ENCODE measurements around the gene REPIN1. TPM values are rescaled to one million over a fixed set of nuclear protein-coding genes. Genes with fewer than 3 reads are reported as not detected.

REPIN1 gene
- total RNA-seq, 1 experiment from 2014 or later, result 124 TPM

- H3K9me3 ChIP-seq (ENCODE audit: low read length), result no peaks in the 10 kb centered on the region
- no peaks in the 10 kb centered on the region for H3K36me3 ChIP-seq (ENCODE audit: low read depth, low read length)
- peak; percentile 47 for DNase-seq
- ChIA-PET CTCF (interaction anchor here (0.5 kb wide), 2 partner anchors 13 to 21 kb away, joined by 3 read pairs; no protein-coding TSS in a partner anchor), POLR2A (ENCODE audit: unreplicated experiment) (interaction anchor here (0.5 kb wide), 1 partner anchor 13 kb away, joined by 3 read pairs; no protein-coding TSS in a partner anchor)
- H3F3A ChIP-seq (ENCODE audit: low read length, unreplicated experiment), result no peaks in the 10 kb centered on the region
- H4K20me1 ChIP-seq (ENCODE audit: low read length), result no peaks in the 10 kb centered on the region
- no peaks in the 10 kb centered on the region for H3K79me2 ChIP-seq (ENCODE audit: low read length)
- intact Hi-C loops (cut with micrococcal nuclease), result loop anchor here (1.0 kb wide), 2 partner anchors 22 to 65 kb away; no protein-coding TSS in a partner anchor
- H2AFZ ChIP-seq (ENCODE audit: low read length), result peak overlapping the region; percentile 29; the same call in 1 of the 2 replicates
- no peak for ATAC-seq
- 0 out of 2 replicates have a peak, but pooled peaks cover 10% of the 10 kb centered on the region for H3K4me1 ChIP-seq (ENCODE audit: insufficient read depth, low read length)
- H3K27me3 ChIP-seq (ENCODE audit: low read length), result no peaks in the 10 kb centered on the region
- H3K4me3 ChIP-seq (ENCODE audit: low read length), result no peak overlapping the region
- H3K27ac ChIP-seq (ENCODE audit: low read length), result no peak overlapping the region
- H3K4me2 ChIP-seq (ENCODE audit: low read length), result no peak overlapping the region
- BruUV-seq (replicated peaks), result no TSS peak
- H3K9me2 ChIP-seq (replicated peaks; ENCODE audit: low read length), result no peaks in the 10 kb centered on the region
- no peak overlapping the region for H3K9ac ChIP-seq (ENCODE audit: low read length)
- TF ChIP-seq CTCF (conservative IDR thresholded peaks at IDR 0.05; ENCODE audit: low read depth, low read length), result peak; percentile 71
- TF ChIP-seq EZH2 (IDR thresholded peaks at IDR 0.05; ENCODE audit: low read length, unreplicated experiment), result no peak
Observed at GRCh38 chr7:150356265-150356897, 12.2 kb upstream of the REPIN1 start.

GRCh38 chr7:150357270-150357669 is 11.4 kb upstream of the REPIN1 start:
- BruUV-seq (replicated peaks), result no TSS peak

More at GRCh38 chr7:150357270-150357669, 11.4 kb upstream of the REPIN1 start:
- intact Hi-C loops (cut with micrococcal nuclease), result no loop called here
- ChIA-PET CTCF (no interaction called here), POLR2A (ENCODE audit: unreplicated experiment) (no interaction called here)
- TF ChIP-seq EZH2phosphoT487 (IDR thresholded peaks at IDR 0.05; ENCODE audit: borderline replicate concordance, low read length) (no peak), EZH2 (IDR thresholded peaks at IDR 0.05; ENCODE audit: low read length, unreplicated experiment) (no peak), CTCF (conservative IDR thresholded peaks at IDR 0.05; ENCODE audit: low read depth, low read length) (no peak)
- DNase-seq (no peak), ATAC-seq (no peak)
- no peaks in the 10 kb centered on the region for H4K20me1 ChIP-seq (ENCODE audit: low read length)
- no peak overlapping the region for H3K27ac ChIP-seq (ENCODE audit: low read length)
- no peaks in the 10 kb centered on the region for H3K79me2 ChIP-seq (ENCODE audit: low read length)
- no peak overlapping the region for H3K9ac ChIP-seq (ENCODE audit: low read length)
- H3K9me3 ChIP-seq (ENCODE audit: low read length), result no peaks in the 10 kb centered on the region
- H3F3A ChIP-seq (ENCODE audit: low read length, unreplicated experiment), result no peaks in the 10 kb centered on the region
- no peak overlapping the region for H3K4me2 ChIP-seq (ENCODE audit: low read length)
- no peak overlapping the region for H2AFZ ChIP-seq (ENCODE audit: low read length)
- no peak overlapping the region for H3K4me3 ChIP-seq (ENCODE audit: low read length)
- H3K27me3 ChIP-seq (ENCODE audit: low read length), result no peaks in the 10 kb centered on the region
- no peaks in the 10 kb centered on the region for H3K36me3 ChIP-seq (ENCODE audit: low read depth, low read length)
- H3K4me1 ChIP-seq (ENCODE audit: insufficient read depth, low read length), result 0 out of 2 replicates have a peak, but pooled peaks cover 2% of the 10 kb centered on the region
- no peaks in the 10 kb centered on the region for H3K9me2 ChIP-seq (replicated peaks; ENCODE audit: low read length)
